ENCODE measurements around the gene EEF1AKMT3. TPM values are rescaled to one million over a fixed set of nuclear protein-coding genes. Genes with fewer than 3 reads are reported as not detected.

EEF1AKMT3 gene
- polyA plus RNA-seq (ENCODE audit: insufficient read length in 4 of 4), result 10 to 100 TPM in 2 of 4 donors, 1 to 10 TPM in 2; 9.7 to 15.1 (median 12.1) TPM

DNA sequence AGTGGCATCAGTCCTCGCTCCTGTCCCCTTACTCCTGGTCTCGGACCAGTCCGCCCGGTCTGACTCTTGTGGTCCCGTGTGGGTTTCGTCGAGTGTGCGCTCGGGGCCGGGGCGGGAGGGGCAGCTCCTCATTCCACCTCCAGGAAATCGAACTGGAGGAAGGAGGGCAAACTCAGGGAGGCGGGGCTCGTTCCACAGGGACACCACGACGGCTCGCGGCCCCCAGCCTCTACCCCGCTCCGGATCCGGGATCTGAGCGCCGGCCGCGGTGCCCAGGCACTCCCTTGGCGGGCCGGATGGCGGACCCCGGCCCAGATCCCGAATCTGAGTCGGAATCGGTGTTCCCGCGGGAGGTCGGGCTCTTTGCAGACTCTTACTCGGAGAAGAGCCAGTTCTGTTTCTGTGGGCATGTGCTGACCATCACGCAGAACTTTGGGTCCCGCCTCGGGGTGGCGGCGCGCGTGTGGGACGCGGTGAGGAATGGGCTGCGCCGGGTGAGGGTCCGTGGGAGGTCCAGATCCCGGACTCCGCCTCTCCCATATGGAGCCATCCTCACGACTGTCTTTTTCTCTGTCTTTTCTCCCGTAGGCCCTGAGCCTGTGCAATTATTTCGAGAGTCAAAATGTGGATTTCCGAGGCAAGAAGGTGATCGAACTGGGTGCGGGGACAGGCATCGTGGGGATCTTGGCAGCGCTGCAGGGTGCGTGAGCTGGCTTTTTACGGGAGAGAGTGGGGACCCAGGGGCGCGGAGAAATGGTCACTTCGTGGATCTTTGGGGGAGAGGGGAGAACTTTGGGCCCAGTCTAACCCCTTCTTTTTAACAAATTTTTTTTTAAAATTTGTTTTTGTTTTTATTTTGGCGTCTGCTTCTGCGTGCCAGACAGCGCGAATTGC is at the start of gene EEF1AKMT3:
Gene EEF1AKMT3, plus strand, starts transcription at position 186 of the 894 bp plus-strand sequence. Its CDS starts 111 bp downstream, at position 297.
- DNase-seq (ENCODE audit: low read depth in 4 of 4, low spot score in 3 of 4), result no peak

DNA sequence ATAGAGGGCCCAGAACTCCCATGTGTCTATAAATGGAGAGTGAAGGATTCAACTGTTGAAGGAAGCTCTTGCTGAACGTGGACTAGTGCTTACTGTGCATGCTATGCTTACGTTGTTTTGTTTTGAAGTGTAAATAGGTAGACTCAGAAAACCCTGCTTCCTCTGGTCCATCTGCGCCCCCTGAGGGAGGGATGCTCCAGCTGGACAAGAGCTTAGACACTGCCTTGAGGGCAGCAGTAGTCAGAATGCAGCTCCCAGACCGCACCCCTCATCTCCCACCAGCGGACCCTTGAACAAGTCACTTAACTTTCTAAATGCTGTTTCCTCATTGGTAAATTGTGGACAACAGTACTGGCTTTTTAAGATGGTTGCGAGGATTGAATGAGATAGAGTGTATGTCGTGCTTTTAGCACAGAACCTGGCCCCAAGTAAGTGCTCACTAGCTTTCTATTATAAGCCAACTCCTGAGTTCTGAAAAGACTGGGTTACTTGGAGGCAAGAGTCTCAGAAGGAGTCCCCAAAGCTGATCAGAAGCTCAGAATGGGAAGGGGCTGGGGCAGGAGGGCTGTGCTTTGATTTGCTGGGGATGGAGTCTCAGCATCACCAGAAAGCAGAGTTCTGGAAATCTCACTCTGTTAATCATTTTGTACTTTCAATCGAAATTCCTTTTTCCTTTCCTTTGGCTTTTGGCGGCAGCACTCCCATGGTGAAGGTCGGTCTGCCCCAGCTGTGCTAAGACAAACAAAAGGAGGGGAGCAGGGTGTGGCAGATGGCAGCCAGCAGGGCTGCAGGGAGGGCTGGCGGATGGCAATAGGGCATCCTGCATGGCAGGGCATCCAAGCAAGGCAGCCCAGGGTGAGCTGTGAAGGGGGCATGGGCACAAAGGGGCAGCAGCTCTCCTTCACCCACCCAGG is 49.4 kb upstream of the EEF1AKMT3 start:
- DNase-seq (ENCODE audit: low read depth in 4 of 4, low spot score in 3 of 4), result no peak

DNA sequence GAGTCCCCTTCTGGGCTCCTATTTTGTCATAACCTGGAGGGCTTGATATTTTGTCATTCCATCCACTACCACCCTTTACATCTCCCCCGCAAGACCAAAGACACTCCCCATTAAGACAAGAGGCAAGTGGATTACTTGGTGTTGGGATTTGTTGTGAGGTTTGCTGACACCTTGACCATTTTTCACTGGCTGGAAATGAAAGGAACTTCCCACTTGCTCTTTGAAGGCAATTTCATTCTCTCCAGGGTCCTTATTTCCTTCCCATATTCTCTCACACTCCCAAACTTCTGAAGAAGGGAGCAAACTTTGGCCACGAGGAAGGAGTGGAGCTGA is 48.8 kb upstream of the EEF1AKMT3 start:
- DNase-seq (ENCODE audit: low read depth in 4 of 4, low spot score in 3 of 4), result no peak

DNA sequence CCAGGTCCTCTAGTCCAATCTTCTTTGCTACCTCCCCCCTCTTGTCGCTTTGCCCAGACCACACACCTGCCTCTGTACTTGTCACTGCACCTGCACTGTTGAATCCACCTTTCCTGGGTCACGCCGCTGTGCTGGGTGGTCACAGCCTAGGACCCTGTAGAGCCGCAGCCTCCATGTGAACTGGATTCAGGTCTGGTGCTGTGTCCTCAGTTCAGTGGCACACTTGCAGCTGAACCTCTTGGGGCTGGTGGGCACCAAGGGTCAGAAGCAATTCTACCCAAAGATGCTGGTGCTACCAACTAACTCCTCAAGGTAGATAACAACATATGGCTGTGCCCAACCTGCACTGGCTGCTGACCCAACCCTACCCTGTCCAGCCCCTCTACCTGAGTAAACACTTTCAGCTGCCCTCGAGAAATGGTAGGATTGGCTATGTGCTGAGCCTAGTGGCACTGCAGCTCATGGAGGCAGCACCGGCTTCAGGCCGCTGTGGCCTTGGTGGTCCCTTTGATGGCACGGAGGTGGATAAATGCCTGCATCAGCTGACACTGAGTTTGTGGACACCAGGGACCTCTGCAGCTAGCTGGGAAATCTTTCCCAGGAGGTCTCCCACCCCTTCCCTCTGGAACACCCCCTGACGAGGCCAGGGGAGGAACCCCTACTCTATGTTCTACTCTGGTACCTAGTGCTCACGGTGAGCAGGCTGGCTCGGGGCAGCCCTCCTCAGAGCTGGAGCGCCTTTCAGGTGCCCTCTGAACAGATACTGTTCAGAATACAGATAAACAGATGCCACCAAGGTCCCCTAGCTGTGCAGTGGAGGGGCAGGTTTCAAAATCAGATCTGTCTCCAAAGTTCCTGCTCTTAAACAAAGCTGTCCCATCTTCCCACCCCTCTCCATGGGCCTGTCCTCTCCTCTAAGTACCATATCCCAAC is 48.1 kb upstream of the EEF1AKMT3 start:
- no peak for DNase-seq (ENCODE audit: low read depth in 4 of 4, low spot score in 3 of 4)

DNA sequence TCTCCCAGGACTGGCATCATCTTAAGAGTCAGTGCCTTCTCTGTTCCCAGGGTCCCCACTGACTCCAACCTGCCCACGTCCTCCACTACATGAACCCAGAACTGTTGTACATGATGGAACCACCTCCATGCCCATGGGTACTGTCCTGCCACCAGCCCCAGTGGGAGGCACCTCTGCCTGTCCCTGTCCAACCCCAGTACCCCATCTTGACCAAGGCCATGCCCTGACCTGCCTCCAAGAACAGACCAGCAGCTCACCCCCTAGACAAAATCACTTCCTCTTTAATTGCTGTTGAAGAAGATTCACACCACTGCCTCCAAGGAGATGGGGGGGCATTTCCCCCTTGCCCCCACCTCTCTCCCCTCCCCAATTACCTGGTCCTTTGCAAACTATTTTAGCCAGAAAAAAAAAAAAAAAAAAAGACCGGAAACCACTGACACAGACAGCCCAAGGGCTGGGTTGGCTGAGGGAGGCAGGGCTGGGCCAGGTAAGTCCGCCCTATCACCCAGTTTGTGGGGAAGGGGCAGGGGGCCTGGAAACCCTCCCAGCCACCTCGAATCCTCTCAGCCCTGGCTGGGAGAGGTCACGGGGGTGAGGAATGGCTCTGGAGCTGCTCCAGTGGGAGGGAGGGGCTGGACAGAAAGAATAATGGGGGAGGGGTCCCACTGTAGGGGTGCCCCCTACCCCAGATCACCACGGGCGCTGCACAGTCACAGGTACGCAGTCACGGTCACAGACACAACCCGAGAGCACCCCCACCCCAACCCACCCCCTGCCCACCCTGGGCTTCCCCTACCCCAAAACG is 47.3 kb upstream of the EEF1AKMT3 start:
- no peak for DNase-seq (ENCODE audit: low read depth in 4 of 4, low spot score in 3 of 4)

DNA sequence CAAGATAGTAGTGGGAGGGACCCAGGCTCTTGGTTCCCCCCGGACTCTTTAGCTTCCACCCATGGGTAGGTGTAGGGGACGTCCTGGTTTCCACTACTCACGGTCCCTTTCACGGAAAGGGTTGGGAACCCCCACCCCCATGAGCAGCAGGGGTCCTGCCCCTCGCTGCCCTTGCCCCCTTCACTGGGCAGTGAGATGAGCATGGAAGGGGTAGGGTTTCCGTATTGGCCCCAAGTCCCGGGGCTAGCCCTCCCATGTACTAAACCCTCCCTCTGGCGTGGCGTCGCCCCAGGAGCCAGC is 46.6 kb upstream of the EEF1AKMT3 start:
- no peak for DNase-seq (ENCODE audit: low read depth in 4 of 4, low spot score in 3 of 4)

DNA sequence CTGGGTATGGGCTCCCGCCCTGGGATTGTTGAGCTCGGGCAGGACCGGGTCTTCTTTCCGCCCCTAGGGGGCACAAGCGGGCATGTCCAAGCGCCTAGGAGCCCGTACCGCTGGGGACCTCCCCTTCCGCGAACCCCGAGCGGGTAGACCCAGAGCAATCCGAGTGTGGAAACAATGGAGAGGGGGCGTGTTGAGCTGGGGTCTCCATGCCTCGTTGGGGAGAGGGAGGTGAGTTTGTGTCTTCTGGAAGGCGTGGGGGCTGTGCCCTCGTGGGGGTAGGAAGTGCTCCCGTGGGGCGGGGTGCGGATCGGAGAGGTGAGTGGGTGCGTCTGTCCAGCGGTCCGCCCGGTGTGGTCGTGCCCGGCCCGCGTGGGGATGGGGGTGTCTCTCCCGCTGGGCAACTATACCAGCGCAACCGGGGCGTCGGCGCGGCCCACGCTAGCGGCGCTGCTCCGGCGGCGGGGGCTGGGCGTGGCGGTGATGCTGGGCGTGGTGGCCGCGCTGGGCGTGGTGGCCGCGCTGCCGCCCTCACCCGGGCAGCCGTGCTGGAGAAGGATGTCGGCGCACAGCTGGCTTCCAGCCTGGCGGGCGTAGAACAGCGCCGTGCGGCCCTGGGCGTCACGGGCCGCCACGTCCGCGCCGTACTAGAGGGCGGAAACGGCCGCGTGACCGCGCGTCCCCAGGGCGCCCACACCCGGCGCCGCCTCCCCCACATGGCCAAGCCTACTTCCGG is 46.1 kb upstream of the EEF1AKMT3 start:
- DNase-seq (ENCODE audit: low read depth in 4 of 4, low spot score in 3 of 4), result no peak

DNA sequence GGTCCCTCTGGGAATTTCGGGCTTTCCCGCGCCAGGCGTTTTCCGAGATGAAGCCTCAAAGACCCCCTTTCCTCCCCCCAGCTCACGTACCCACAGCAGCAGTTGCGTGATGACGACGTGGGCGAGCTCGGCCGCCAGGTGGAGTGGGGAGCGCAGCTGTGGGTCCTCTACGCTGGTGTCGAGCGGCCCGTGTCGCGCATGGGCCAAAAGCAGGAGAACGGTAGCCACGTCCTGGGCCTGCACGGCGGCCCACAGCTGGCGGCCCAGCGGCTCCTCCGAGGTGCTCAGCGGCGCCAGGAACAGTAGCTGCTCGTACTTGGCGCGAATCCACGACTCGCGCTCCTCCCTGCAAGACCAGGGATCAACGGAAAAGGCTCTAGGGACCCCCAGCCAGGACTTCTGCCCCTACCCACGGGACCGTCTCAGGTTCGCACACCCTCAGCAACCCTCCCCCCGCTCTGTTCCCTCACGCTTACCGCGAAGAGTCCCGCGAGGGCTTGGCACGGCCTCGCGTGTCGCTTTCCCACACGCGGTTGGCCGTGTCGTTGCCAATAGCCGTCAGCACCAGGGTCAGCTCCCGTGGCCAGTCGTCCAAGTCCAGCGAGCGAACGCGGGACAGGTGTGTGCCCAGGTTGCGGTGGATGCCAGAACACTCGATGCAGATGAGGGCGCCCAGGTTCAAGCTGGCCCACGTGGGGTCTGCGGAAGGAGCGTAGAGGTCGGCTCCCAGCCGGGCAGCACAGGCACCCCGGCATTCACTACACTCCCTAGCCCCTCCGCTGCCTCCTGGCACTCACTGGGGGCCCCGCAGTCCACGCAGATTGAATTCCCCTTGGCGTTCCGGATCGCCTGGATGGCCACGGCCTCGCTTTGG is 45.3 kb upstream of the EEF1AKMT3 start:
- no peak for DNase-seq (ENCODE audit: low read depth in 4 of 4, low spot score in 3 of 4)

DNA sequence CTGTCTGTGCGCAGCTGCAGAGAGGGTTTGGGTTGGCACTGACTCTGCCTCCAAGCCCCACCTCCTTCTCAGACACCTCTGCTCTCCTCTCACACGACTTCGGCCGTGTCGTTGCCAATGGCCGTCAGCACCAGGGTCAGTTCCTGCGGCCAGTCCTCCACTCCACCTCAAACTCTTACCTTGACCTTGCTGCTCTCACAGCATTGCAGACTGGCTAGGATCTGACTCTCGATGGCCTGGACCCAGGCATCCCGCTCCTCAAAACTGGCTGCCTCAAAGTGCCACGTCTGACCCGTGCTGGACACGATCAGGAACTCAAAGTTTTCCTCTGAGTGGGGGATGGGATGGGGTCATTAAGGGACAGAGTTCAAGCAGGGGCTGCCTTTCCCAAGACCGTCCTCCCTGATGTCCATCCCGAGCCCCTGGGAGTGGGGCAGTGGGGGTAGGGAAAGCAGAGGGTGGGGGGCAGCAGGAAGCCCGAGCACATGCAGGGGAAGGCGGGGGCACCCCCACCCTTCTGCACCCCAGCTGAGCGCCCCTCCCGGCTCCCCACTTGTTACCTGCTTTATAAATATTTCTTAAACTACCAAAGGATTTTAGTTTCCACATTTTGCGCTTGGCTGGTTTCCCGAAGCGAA is 44.5 kb upstream of the EEF1AKMT3 start:
- no peak for DNase-seq (ENCODE audit: low read depth in 4 of 4, low spot score in 3 of 4)

DNA sequence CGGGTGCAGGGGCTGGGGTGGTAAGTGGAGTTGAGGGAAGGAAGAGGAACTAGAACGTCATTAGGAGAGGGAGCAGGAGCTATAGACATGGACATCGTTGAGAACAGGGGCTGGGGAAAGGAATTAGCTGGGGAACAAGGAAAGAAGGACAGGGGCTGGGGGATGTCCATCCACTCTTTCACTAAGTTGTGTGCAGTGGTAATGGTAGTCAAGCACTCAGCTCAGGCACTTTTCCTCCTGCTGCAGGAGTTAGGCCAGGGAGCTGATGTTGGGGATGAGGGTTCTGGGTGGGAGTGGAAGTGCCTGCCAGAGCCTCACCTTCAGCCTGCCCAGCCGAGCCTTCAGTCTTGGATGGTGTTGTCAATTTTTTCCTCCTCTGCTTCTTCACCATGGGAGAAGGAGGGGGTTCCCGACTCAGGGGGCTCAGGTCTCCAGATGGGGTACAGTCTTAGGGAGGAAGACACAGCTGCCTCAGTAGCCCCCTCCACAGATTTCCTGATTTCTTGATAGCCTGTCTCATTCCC is 43.0 kb upstream of the EEF1AKMT3 start:
- no peak for DNase-seq (ENCODE audit: low read depth in 4 of 4, low spot score in 3 of 4)

DNA sequence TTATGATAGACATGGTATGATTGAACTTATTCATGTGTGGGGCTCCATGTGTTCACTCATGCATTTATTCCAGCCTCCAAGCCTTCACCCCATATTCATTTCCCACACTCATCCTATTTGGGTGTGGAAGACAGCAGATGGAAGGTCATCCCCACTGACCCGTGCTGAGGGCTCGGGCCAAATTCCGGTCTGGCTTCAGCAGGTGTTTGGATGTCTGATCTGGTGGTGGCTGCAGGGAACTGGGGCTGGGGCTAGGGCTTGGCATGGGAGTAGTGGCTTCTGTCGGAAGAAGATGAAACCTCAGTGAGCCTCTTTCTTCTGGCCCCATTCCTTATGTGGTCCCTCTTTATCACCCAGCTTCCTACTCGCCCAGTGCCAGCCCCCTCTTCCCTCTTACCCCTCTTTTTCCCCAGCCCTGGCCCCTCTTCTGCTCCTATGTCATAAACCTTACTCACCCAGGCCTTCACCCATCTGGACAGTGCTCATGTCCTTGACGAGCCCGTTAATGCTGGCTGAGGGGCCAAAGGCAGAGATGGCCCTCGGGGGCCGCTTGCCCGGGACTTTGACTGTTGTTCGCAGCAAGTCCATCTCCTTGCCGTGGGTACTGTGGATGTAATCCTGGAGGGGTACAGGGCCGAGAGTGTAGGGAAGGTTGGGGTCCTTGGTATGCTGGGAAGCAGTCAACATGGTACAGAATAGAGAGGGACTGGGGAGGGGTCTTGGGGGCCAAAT is 41.9 kb upstream of the EEF1AKMT3 start:
- DNase-seq (ENCODE audit: low read depth in 4 of 4, low spot score in 3 of 4), result no peak

DNA sequence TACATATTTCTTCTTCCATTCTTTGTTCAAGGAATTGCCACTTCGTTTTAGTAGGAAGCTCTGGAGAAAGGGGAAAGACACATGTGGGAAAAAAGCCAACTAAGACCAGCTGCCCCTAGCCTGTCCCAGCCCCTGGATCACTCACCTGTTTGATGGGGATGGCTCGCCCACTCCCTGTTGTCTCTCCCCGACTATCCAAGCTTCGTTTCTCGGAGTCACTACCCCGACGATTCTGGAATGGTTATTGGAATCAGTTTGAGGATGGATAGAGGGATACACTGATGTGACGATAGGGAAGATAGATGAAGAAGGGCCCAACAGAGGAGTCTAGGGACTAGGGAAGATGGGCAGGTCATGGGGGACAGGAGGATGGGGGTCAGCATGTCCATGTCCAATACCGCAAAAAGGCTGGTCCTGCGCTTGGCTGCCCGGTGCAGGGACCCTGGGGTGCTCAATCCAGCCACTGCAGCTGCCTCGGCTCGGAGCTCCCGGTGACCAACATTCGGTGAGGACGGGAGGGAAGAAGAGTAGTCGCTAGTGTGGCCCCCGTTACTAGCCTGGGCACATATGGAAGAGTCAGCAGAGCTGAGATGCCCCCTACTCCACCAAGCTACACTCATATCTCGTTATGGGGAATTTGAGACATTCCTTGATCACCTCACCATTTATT is 40.9 kb upstream of the EEF1AKMT3 start:
- no peak for DNase-seq (ENCODE audit: low read depth in 4 of 4, low spot score in 3 of 4)

DNA sequence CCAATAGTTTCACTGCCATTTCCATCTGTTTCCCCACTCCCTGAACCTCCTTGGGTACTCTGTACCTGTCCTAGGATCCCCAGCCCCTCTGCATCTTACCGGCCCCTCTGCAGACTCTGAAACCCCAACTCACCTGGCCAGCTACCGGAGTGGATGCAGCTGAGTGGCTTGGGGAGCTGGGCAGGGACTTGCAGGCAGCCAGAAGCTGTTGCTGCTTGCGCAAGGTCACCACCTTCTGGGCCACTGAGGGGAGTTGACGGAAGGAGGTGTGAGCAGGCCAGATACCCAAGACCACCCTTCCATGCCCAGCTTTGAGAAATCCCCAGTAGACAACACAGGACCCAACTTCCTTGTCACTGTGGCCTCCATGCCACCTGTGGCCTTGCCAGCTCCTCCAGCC is 40.1 kb upstream of the EEF1AKMT3 start:
- DNase-seq (ENCODE audit: low read depth in 4 of 4, low spot score in 3 of 4), result no peak

DNA sequence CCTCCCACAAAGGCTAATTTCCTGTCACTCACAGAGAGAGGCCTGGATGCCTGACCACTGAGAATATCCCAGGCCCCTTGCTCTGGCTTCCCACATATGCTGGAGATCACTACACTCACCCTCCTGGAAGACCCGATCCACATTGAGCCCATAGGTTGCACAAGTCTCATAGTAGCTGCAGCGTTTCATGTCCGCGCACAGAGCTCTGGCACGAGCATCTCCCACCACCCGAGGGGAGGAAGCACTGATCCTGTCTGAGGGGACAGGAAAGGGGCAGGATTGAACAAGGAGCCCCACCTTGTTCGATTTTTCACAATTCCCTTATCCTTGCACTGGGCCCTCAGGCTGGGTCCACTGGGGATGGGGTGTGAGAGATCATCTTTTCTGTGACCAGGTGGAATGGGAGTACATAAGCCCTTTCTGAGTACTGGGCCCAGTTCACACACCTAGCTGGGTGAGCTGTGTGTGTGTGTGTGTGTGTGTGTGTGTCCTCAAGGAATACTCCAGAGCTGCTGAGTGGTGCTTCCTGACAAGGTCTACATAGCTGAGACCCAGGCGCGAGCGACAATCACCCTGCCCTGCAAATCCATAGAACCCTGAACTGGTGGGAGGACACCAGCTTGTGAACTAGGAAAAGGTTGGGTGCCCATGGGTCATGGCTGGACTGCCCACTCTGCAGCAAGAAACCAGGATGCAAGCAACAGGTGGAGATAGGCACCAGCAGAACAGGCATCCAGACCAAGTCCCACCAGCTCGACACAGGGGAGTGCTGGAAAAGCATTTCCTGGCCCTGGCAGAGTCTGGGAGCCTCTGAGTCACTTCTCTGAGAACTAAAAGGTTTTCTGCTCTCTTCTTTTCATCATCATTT is 39.5 kb upstream of the EEF1AKMT3 start:
- DNase-seq (ENCODE audit: low read depth in 4 of 4, low spot score in 3 of 4), result no peak

DNA sequence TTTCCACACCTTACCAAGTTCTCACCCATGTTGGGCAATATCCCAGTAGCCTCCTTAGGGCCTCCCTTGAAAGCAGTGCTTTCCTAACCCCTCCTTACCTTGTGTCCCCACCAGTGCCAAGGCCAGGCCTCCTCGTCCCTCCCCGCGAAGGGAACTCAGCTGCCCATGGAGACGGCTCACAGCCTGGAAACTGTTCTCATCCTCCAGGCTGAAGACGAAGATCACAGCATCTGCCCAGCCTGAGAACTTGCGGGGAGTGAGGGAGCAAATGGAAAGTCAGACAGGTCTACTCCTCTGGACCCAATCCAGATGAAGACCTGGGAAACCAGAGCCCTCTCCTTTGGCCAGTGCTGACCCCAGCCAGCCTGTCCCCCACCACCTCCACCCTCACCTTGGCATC is 38.5 kb upstream of the EEF1AKMT3 start:
- DNase-seq (ENCODE audit: low read depth in 4 of 4, low spot score in 3 of 4), result no peak
